Dermis lymphatic vessel endothelial cell (primary cell): ENCODE data around the gene NELL1. TPM values are rescaled to one million over a fixed set of nuclear protein-coding genes. Genes with fewer than 3 reads are reported as not detected.

Experiments used
- total RNA-seq: library from RNA; depleted of rRNA; stranded (reverse); fragments of >200 nt; gene quantifications from 2 replicates; pipeline ENCODE4 v1.2.1, GENCODE V29; 2014

NELL1 gene
- not detected in 2 replicates for total RNA-seq

DNA sequence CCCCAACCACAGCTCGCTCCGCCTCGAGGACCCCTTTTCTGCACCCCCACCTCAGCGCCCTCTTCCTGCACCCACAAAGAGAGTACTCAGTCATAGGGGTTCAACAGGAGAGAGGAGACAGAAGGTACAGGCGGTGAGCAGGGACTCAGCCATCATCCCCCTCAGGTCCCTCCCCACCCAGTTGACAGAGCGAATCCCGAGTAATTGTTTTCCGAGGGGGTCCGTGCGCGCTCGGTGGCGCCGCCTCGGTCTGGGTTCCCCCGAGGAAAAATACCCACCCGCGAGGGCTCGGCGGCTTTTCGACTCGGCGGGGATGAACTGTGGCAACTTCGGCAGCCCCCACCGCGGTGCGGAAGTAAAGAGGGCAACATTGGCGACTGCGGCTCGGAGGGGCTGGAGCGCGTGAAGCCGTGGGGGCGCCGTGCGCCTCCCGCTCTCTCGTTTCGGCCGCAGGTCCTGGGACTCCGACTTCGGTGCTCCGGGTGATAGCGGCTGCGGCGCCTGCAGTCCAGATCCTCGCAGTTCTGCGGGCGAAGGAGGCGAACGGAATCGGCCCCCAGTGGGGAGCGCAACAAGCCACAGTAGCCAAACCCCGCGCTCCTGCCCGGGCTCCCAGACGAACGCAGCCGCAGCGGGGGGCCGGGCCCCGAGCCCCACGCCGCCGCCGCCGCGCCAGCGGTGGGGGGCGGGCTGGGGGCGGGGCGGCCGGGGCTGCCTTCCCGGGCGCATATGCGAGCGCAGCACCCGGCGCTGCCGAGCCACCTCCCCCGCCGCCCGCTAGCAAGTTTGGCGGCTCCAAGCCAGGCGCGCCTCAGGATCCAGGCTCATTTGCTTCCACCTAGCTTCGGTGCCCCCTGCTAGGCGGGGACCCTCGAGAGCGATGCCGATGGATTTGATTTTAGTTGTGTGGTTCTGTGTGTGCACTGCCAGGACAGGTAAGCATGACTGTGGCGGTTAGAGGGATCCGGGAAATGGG lies at the start of gene NELL1:
NELL1 (plus strand) TSS at position 743 of the 976 bp plus-strand sequence.

Other genes with a start within 250 kb of the NELL1 start
- not detected in 2 replicates for gene SLC6A5, start 70.0 kb upstream of the NELL1 start, total RNA-seq